ENCODE measurements around the gene PANK1.
A peak's percentile ranks its signal among the peaks of the same experiment; 100 is the strongest.
"Not testable (repeated sequence)": the region's sequence is repeated elsewhere in the genome, so short reads cannot be mapped to it uniquely, and the experiment has no call there.

Gene PANK1

GRCh38 chr10:89566992-89567391 is 78.0 kb downstream of the PANK1 start:
- DNase-seq (ENCODE audit: low spot score): no peak

GRCh38 chr10:89566095-89566950 is 78.7 kb downstream of the PANK1 start:
- no peak for DNase-seq (ENCODE audit: low spot score)

- DNase-seq (ENCODE audit: low spot score): no peak
These were observed 79.9 kb downstream of the PANK1 start for GRCh38 chr10:89565180-89565579.

GRCh38 chr10:89563861-89564478 is 81.1 kb downstream of the PANK1 start:
- peak; percentile 54 for DNase-seq (ENCODE audit: low spot score)

GRCh38 chr10:89563311-89563710 is 81.7 kb downstream of the PANK1 start:
- DNase-seq (ENCODE audit: low spot score): no peak

GRCh38 chr10:89556600-89556999 is 88.4 kb downstream of the PANK1 start:
- no peak for DNase-seq (ENCODE audit: low spot score)

GRCh38 chr10:89555688-89556445 is 89.2 kb downstream of the PANK1 start:
- DNase-seq (ENCODE audit: low spot score): no peak

GRCh38 chr10:89554433-89554832 is 90.6 kb downstream of the PANK1 start:
- DNase-seq (ENCODE audit: low spot score): no peak

GRCh38 chr10:89553064-89553734 is 91.8 kb downstream of the PANK1 start:
- peak; percentile 75 for DNase-seq (ENCODE audit: low spot score)

GRCh38 chr10:89552213-89552612 is 92.8 kb downstream of the PANK1 start:
- DNase-seq (ENCODE audit: low spot score): no peak

GRCh38 chr10:89550509-89550908 is 94.5 kb downstream of the PANK1 start:
- DNase-seq (ENCODE audit: low spot score): no peak

- DNase-seq (ENCODE audit: low spot score): no peak
These were observed 95.5 kb downstream of the PANK1 start for GRCh38 chr10:89549510-89549909.

GRCh38 chr10:89548673-89549072 is 96.4 kb downstream of the PANK1 start:
- no peak for DNase-seq (ENCODE audit: low spot score)

- no peak for DNase-seq (ENCODE audit: low spot score)
These were observed 97.1 kb downstream of the PANK1 start for GRCh38 chr10:89547853-89548513.

- DNase-seq (ENCODE audit: low spot score): not testable (repeated sequence)
These were observed 98.4 kb downstream of the PANK1 start for GRCh38 chr10:89546651-89547050.

- DNase-seq (ENCODE audit: low spot score): no peak
These were observed 101.2 kb downstream of the PANK1 start for GRCh38 chr10:89543841-89544240.

GRCh38 chr10:89540420-89540949 is 104.6 kb downstream of the PANK1 start:
- no peak for DNase-seq (ENCODE audit: low spot score)

GRCh38 chr10:89537364-89537763 is 107.7 kb downstream of the PANK1 start:
- no peak for DNase-seq (ENCODE audit: low spot score)

- no peak for DNase-seq (ENCODE audit: low spot score)
These were observed 109.1 kb downstream of the PANK1 start for GRCh38 chr10:89536013-89536354.

GRCh38 chr10:89535171-89536012 is 109.7 kb downstream of the PANK1 start, which contains the start of gene SLC16A12:
SLC16A12 (minus strand) TSS chr10:89535594; CDS start chr10:89462578, 73,016 bp downstream.
- peak; percentile 33 for DNase-seq (ENCODE audit: low spot score)

GRCh38 chr10:89534826-89535166 is 110.2 kb downstream of the PANK1 start:
- no peak for DNase-seq (ENCODE audit: low spot score)
